Endothelial cell of umbilical vein (primary cell): ENCODE results near the gene EIF2S3B.

Source experiments
- EZH2 ChIP-seq: IDR thresholded peaks from 2 replicates; pipeline ENCODE4 v1.6.1; 2012; ENCODE audit warnings: borderline replicate concordance, low read depth, mild to moderate bottlenecking, moderate library complexity, low read length, inconsistent platforms; ENCODE audit not compliant: severe bottlenecking
- POLR2AphosphoS5 ChIP-seq: IDR thresholded peaks from 2 replicates; pipeline ENCODE4 v1.6.1; 2012; ENCODE audit warnings: low read depth, mild to moderate bottlenecking, control low read depth, low read length, moderate library complexity; ENCODE audit not compliant: insufficient read depth
- TF ChIP-seq, protein P1 (sequence below), 2 donors: IDR thresholded peaks; 1 replicate in 1 of 2; 2 replicates in 1 of 2; pipeline ENCODE4 v1.5.1; 2011; ENCODE audit warnings: low read length in 2 of 2, mild to moderate bottlenecking in 2 of 2, moderate library complexity in 2 of 2, control low read depth in 1 of 2, inconsistent platforms in 1 of 2, low read depth in 1 of 2; ENCODE audit not compliant: insufficient read depth in 1 of 2; ENCODE audit errors: extremely low read depth in 1 of 2

DNA sequence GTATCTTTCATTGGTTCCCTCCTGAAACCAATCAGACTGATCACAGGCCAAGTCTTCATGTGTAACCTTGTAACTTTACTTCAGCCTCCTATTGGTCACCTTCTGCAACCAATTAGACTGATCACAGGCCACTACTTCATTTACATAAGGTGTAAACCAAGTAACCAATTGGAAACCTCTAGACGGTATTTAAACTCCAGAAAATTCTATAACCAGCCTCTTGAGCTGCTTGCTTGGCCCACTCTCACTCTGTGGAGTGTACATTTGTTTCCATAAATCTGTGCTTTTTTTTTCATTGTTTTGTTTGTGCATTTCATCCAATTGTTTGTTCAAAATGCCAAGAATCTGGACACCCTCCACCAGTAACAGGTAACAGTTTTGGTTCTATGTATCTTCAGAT is 47.5 kb downstream of the EIF2S3B start:
- TF ChIP-seq POLR2AphosphoS5 (no peak), EZH2 (no peak)
- TF ChIP-seq, protein P1, sequence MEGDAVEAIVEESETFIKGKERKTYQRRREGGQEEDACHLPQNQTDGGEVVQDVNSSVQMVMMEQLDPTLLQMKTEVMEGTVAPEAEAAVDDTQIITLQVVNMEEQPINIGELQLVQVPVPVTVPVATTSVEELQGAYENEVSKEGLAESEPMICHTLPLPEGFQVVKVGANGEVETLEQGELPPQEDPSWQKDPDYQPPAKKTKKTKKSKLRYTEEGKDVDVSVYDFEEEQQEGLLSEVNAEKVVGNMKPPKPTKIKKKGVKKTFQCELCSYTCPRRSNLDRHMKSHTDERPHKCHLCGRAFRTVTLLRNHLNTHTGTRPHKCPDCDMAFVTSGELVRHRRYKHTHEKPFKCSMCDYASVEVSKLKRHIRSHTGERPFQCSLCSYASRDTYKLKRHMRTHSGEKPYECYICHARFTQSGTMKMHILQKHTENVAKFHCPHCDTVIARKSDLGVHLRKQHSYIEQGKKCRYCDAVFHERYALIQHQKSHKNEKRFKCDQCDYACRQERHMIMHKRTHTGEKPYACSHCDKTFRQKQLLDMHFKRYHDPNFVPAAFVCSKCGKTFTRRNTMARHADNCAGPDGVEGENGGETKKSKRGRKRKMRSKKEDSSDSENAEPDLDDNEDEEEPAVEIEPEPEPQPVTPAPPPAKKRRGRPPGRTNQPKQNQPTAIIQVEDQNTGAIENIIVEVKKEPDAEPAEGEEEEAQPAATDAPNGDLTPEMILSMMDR (IDR thresholded peaks at IDR 0.05; ENCODE audit: extremely low read depth in 1 of 2, insufficient read depth in 1 of 2, low read depth in 1 of 2, low read length in 2 of 2), result no peak
